IMR-90 (cell line): ENCODE data around the gene SIRT7. TPM values are rescaled to one million over a fixed set of nuclear protein-coding genes. Genes with fewer than 3 reads are reported as not detected.

Experiments
- ATAC-seq: fragments of 200-7000 bp; cut with Tn5 transposase; 2 replicates; pipeline ENCODE4 v1.9.1; 2020; ENCODE audit warnings: low read depth, mild to moderate bottlenecking, moderate library complexity
- BruUV-seq: library from RNA; stranded (reverse); fragments of 400-500 nt; replicated peaks from 2 replicates; lab custom pipeline; 2021; lab: Mats Ljungman, UMichigan
- CTCF ChIA-PET: fragments of 300-600 bp; formaldehyde crosslinking; extraction: SDS; loops from one replicate; lab custom pipeline; 2021; ENCODE audit warnings: antibody characterized with exemption; lab: Yijun Ruan, JAX
- POLR2A ChIA-PET: fragments of 300-600 bp; sonication (Branson Sonifier 250); formaldehyde crosslinking; loops from one replicate; lab custom pipeline; 2022; ENCODE audit warnings: antibody characterized with exemption; ENCODE audit not compliant: unreplicated experiment; lab: Charles Lee
- DNase-seq: peaks from one replicate; pipeline ENCODE4 v3.0.0; 2013
- H2AFZ ChIP-seq: replicated peaks from 2 replicates; pipeline ENCODE3; 2013; ENCODE audit warnings: low read length, mild to moderate bottlenecking; ENCODE audit not compliant: poor library complexity
- H2AK5ac ChIP-seq: 2 replicates; pipeline ENCODE4 v1.6.1; 2013; ENCODE audit warnings: low read depth, low read length, inconsistent platforms
- H2AK9ac ChIP-seq: replicated peaks from 2 replicates; pipeline ENCODE3; 2013; ENCODE audit warnings: mild to moderate bottlenecking, low read depth, low read length, moderate library complexity; ENCODE audit not compliant: poor library complexity
- H2BK120ac ChIP-seq: 2 replicates; pipeline ENCODE4 v1.6.1; 2013; ENCODE audit warnings: low read depth, low read length, inconsistent platforms
- H2BK15ac ChIP-seq: 3 replicates; pipeline ENCODE4 v1.6.1; 2013; ENCODE audit warnings: low read depth, low read length, inconsistent platforms
- H2BK20ac ChIP-seq: 2 replicates; pipeline ENCODE4 v1.6.1; 2013; ENCODE audit warnings: low read depth, mild to moderate bottlenecking, inconsistent platforms, low read length, moderate library complexity
- H2BK5ac ChIP-seq: 2 replicates; pipeline ENCODE4 v1.6.1; 2013; ENCODE audit warnings: mild to moderate bottlenecking, low read depth, low read length, inconsistent platforms; ENCODE audit not compliant: poor library complexity, severe bottlenecking
- H3K14ac ChIP-seq: replicated peaks from 2 replicates; pipeline ENCODE4 v1.6.1; 2013; ENCODE audit warnings: low read depth, low read length, inconsistent platforms
- H3K18ac ChIP-seq: 2 replicates; pipeline ENCODE4 v1.6.1; 2013; ENCODE audit warnings: low read depth, low read length, control low read depth
- H3K23ac ChIP-seq: 2 replicates; pipeline ENCODE4 v1.6.1; 2013; ENCODE audit warnings: low read depth, low read length, inconsistent platforms
- H3K27ac ChIP-seq: 2 replicates; pipeline ENCODE4 v1.5.1; 2013; ENCODE audit warnings: mild to moderate bottlenecking, control low read depth, low read length; ENCODE audit not compliant: insufficient read depth
- H3K27me3 ChIP-seq: 2 replicates; pipeline ENCODE4 v1.6.1; 2013; ENCODE audit warnings: low read length; ENCODE audit not compliant: control insufficient read depth, insufficient read depth
- H3K36me3 ChIP-seq: 2 replicates; pipeline ENCODE4 v1.6.1; 2013; ENCODE audit warnings: low read length, mixed read lengths; ENCODE audit not compliant: control insufficient read depth, insufficient read depth
- H3K4ac ChIP-seq: 2 replicates; pipeline ENCODE4 v1.6.1; 2013; ENCODE audit warnings: low read depth, low read length, inconsistent platforms
- H3K4me1 ChIP-seq: 2 replicates; pipeline ENCODE4 v1.6.1; 2013; ENCODE audit warnings: low read length, mixed read lengths; ENCODE audit not compliant: control insufficient read depth, insufficient read depth
- H3K4me2 ChIP-seq: 2 replicates; pipeline ENCODE4 v1.6.1; 2013; ENCODE audit warnings: low read depth, mild to moderate bottlenecking, control low read depth, low read length, moderate library complexity
- H3K4me3 ChIP-seq: 2 replicates; pipeline ENCODE4 v1.5.1; 2013; ENCODE audit warnings: low read depth, mild to moderate bottlenecking, control low read depth, low read length, moderate library complexity; ENCODE audit not compliant: insufficient read depth
- H3K56ac ChIP-seq: 2 replicates; pipeline ENCODE4 v1.6.1; 2013; ENCODE audit warnings: low read length, inconsistent platforms; ENCODE audit not compliant: insufficient read depth; ENCODE audit errors: extremely low read depth
- H3K79me1 ChIP-seq, 2 experiments: 2 replicates each; pipeline ENCODE4 v1.6.1; 2013; ENCODE audit warnings: low read length in 2 of 2, inconsistent platforms in 1 of 2, low read depth in 1 of 2
- H3K9ac ChIP-seq: 2 replicates; pipeline ENCODE4 v1.6.1; 2013; ENCODE audit warnings: low read depth, low read length, control low read depth
- H3K9me1 ChIP-seq: 2 replicates; pipeline ENCODE4 v1.6.1; 2013; ENCODE audit warnings: low read length, inconsistent platforms; ENCODE audit not compliant: insufficient read depth
- H3K9me3 ChIP-seq: 2 replicates; pipeline ENCODE4 v1.6.1; 2013; ENCODE audit warnings: low read length; ENCODE audit not compliant: control insufficient read depth, insufficient read depth
- H4K20me1 ChIP-seq: 2 replicates; pipeline ENCODE4 v1.6.1; 2013; ENCODE audit warnings: low read length, inconsistent platforms; ENCODE audit not compliant: insufficient read depth
- H4K5ac ChIP-seq: 2 replicates; pipeline ENCODE4 v1.6.1; 2013; ENCODE audit warnings: mild to moderate bottlenecking, low read depth, low read length, control low read depth
- H4K8ac ChIP-seq, 2 experiments: 2 replicates each; pipeline ENCODE4 v1.6.1; 2013; ENCODE audit warnings: low read depth in 2 of 2, low read length in 2 of 2, control low read depth in 1 of 2, inconsistent platforms in 1 of 2
- H4K91ac ChIP-seq: 2 replicates; pipeline ENCODE4 v1.6.1; 2013; ENCODE audit warnings: low read depth, low read length, inconsistent platforms; ENCODE audit not compliant: insufficient read depth
- BHLHE40 ChIP-seq: fragments of 150-350 bp; IDR thresholded peaks from 2 replicates; pipeline ENCODE4 v1.6.1; 2016; ENCODE audit warnings: mild to moderate bottlenecking, low read depth, low read length
- CEBPB ChIP-seq: IDR thresholded peaks from 2 replicates; pipeline ENCODE4 v1.6.1; 2012; ENCODE audit warnings: low read depth, low read length, improper control_type of control experiment
- MAZ ChIP-seq: IDR thresholded peaks from 2 replicates; pipeline ENCODE4 v1.6.1; 2012; ENCODE audit warnings: low read depth, mild to moderate bottlenecking, low read length, improper control_type of control experiment, moderate library complexity, borderline replicate concordance
- MXI1 ChIP-seq: IDR thresholded peaks from 2 replicates; pipeline ENCODE4 v1.6.1; 2012; ENCODE audit warnings: low read depth, mild to moderate bottlenecking, low read length, moderate library complexity, borderline replicate concordance
- SMC3 ChIP-seq: fragments of 150-350 bp; IDR thresholded peaks from 2 replicates; pipeline ENCODE4 v1.6.1; 2016; ENCODE audit warnings: low read depth, mild to moderate bottlenecking, antibody characterized with exemption, low read length, moderate library complexity
- USF2 ChIP-seq: fragments of 150-350 bp; IDR thresholded peaks from 2 replicates; pipeline ENCODE4 v1.6.1; 2017; ENCODE audit warnings: mild to moderate bottlenecking, antibody characterized with exemption, low read length, low read depth
- WGBS, 2 experiments: methylation state at CpG; one replicate each; pipeline versions ENCODE4 v1.1.5 to v1.1.7; 2013; ENCODE audit warnings: missing lambda C conversion rate in 2 of 2; ENCODE audit not compliant: insufficient read length in 1 of 2; ENCODE audit errors: extremely low coverage in 2 of 2; 5-methylcytosine and 5-hydroxymethylcytosine counted together
- dilution Hi-C: fragments of 300-500 bp; cut with HindIII; formaldehyde crosslinking; loops from one replicate; pipeline ENCODE4 v1.14.3; 2018; ENCODE audit warnings: low sequenced_read_pairs; ENCODE audit not compliant: unreplicated experiment
- in situ Hi-C: fragments of 300-500 bp; cut with MboI; formaldehyde crosslinking; loops from 3 replicates; pipeline ENCODE4 v1.14.3; 2019; ENCODE audit warnings: low sequenced_read_pairs, inconsistent platforms, mixed read lengths
- intact Hi-C: fragments of 100-400 bp; cut with micrococcal nuclease; formaldehyde crosslinking; loops from 2 replicates; pipeline ENCODE4 v1.10.0; 2022
- polyA plus RNA-seq, 3 experiments: library from polyadenylated mRNA; depleted of rRNA; stranded (reverse); fragments of >200 nt; gene quantifications; 2 replicates each; pipeline ENCODE4 v1.2.3, GENCODE V29; 2012; ENCODE audit warnings: low replicate concordance in 1 of 3
- total RNA-seq: library from RNA; depleted of rRNA; stranded (reverse); fragments of >200 nt; gene quantifications from 2 replicates; pipeline ENCODE4 v1.2.3, GENCODE V29; 2012

The SIRT7 gene
- total and polyA plus RNA-seq, 2 of the 4 experiments (the other 2 are of a cell fraction): 14.5 to 19.8 TPM

DNA sequence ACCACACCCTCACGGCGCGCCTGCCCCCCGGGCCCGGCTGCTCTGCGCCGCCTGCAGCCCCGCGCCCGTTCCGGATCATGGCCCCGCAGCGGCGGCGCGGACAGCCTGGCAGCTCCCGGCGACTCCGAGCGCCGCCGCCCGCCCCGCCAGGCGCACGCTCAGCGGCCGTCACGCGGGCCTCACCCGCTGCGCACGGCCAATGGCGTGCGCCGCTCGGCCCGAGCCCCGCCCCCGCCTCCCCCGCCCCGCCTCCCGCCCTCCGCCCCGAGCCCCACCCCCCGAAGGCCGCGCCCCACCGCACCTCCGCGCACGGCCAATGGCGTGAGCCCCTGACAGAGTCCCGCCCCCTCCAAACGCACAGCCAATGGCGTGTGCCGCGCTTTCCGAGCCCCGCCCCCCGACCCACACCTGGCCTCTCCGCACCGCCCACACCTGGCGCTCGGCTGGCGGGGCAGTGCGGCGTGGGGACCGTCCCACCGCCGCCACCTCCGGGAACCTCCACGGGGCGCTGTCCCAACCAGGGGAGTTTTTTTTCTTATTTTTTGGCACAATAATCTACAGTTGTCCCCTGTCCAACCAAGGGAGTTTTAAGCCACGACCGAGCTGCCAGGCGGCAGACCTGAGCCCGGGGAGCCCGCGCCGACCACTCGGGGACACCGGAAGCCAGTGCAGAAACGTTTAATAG lies 6.6 kb downstream of the SIRT7 start, which contains the start of gene PCYT2:
Gene PCYT2 (minus strand): TSS at position 123 of the 685 bp plus-strand sequence. CDS start 44 bp downstream, at position 79.
- H4K8ac ChIP-seq: no peak within 1 kb of the TSS
- peak within 1 kb of the TSS; percentile 93 for H2AK9ac ChIP-seq
- peak within 1 kb of the TSS; percentile 89 for H2AFZ ChIP-seq
- H3K18ac ChIP-seq: no peak within 1 kb of the TSS
- peak within 1 kb of the TSS; percentile 55 for H3K9ac ChIP-seq
- 26% methylated on average over 10 of the region's 84 CpGs; no CpG with 5 or more reads in 1 of the 2 experiments for WGBS, 2 experiments
- H2AK5ac ChIP-seq: no peak within 1 kb of the TSS
- peak within 1 kb of the TSS; percentile 4; the same call in 1 of the 2 replicates for H3K27ac ChIP-seq
- H3K4me2 ChIP-seq: peak within 1 kb of the TSS; percentile 65
- DNase-seq (peak; percentile 73), ATAC-seq (peak; percentile 95)
- H3K36me3 ChIP-seq: peaks cover 50% of the 10 kb centered on the region
- H3K79me1 ChIP-seq: peaks cover 9 to 44% of the 10 kb centered on the region in 2 experiments; a peak in 3 of 4 replicates
- peaks cover 5% of the 10 kb centered on the region for H3K4me1 ChIP-seq
- TF ChIP-seq CEBPB: no peak
- peak; percentile 72; the same call in 1 of the 2 replicates for TF ChIP-seq MAZ
- TF ChIP-seq SMC3: no peak
- peak; percentile 75 for TF ChIP-seq USF2
- TF ChIP-seq MXI1: 0 out of 2 replicates have a peak, but pooled peaks have one; percentile 62
- TF ChIP-seq BHLHE40: peak; percentile 50; the same call in 1 of the 2 replicates
- H3K56ac ChIP-seq: no peak within 1 kb of the TSS; the same call in 1 of the 2 replicates
- no peaks in the 10 kb centered on the region for H3K9me3 ChIP-seq
- no peak within 1 kb of the TSS for H4K5ac ChIP-seq
- in situ Hi-C loops (no loop called here), dilution Hi-C loops (no loop called here), intact Hi-C loops (no loop called here)
- no peak within 1 kb of the TSS for H2BK20ac ChIP-seq
- peak within 1 kb of the TSS; percentile 90 for H3K4me3 ChIP-seq
- no peaks in the 10 kb centered on the region for H3K27me3 ChIP-seq
- ChIA-PET CTCF (no interaction called here), POLR2A (no interaction called here)
- H2BK15ac ChIP-seq: no peak within 1 kb of the TSS
- H3K14ac ChIP-seq: 0 out of 2 replicates have a peak within 1 kb of the TSS, but pooled peaks have one; percentile 33
- no peak within 1 kb of the TSS for H4K91ac ChIP-seq
- BruUV-seq: no TSS peak
- peak within 1 kb of the TSS; percentile 58; the same call in 1 of the 2 replicates for H3K23ac ChIP-seq
- H4K20me1 ChIP-seq: peaks cover 31% of the 10 kb centered on the region
- no peak within 1 kb of the TSS for H2BK120ac ChIP-seq
- no peak within 1 kb of the TSS for H2BK5ac ChIP-seq
- H3K9me1 ChIP-seq: peaks cover 11% of the 10 kb centered on the region; the same call in 1 of the 2 replicates
- peak within 1 kb of the TSS; percentile 11; the same call in 1 of the 2 replicates for H3K4ac ChIP-seq
